Measurements from ENCODE around the gene FLOT1.

GRCh38 chr6:30781395-30781742 is 38.9 kb upstream of the FLOT1 start:
- TF ChIP-seq CTCF (IDR thresholded peaks at IDR 0.05 in 4 of 5, conservative IDR thresholded peaks at IDR 0.05 in 1 of 5) (no peak), POLR2A (IDR thresholded peaks at IDR 0.05) (no peak)
